Tibial nerve (tissue), 4 donors: ENCODE measurements around the gene TTC23. TPM values are rescaled to one million over a fixed set of nuclear protein-coding genes. Genes with fewer than 3 reads are reported as not detected.

Experiments used
- DNase-seq, 2 donors: peaks; one replicate each; pipeline ENCODE4 v3.0.0-alpha.2; 2019; ENCODE audit warnings: low spot score in 2 of 2
- H3K27ac ChIP-seq, 4 donors: fragments of 200-600 bp; sonication (generic) in 3 of 4; one replicate each; pipeline ENCODE4 v1.5.1; 2017 to 2019; ENCODE audit warnings: mild to moderate bottlenecking in 1 of 4
- H3K27me3 ChIP-seq, 2 donors: fragments of 200-600 bp; sonication (generic) in 1 of 2; one replicate each; pipeline versions ENCODE4 v1.5.1 to v1.6.0; 2017 to 2019
- H3K36me3 ChIP-seq, 3 donors: fragments of 200-600 bp; sonication (generic); one replicate each; pipeline ENCODE4 v1.5.1; 2018 to 2019
- H3K4me1 ChIP-seq, 4 donors: fragments of 200-600 bp; sonication (generic) in 3 of 4; one replicate each; pipeline ENCODE4 v1.5.1; 2017 to 2019
- H3K4me3 ChIP-seq, 4 donors: fragments of 200-600 bp; sonication (generic) in 3 of 4; one replicate each; pipeline ENCODE4 v1.5.1; 2017 to 2019; ENCODE audit warnings: mild to moderate bottlenecking in 1 of 4, moderate library complexity in 1 of 4
- H3K9me3 ChIP-seq, 4 donors: fragments of 200-600 bp; sonication (generic) in 3 of 4; one replicate each; pipeline ENCODE4 v1.5.1; 2017 to 2019
- EP300 ChIP-seq, 2 donors: sonication (generic); formaldehyde crosslinking; IDR thresholded peaks; one replicate each; pipeline ENCODE4 v1.6.1; 2017; ENCODE audit warnings: antibody characterized with exemption in 2 of 2, mild to moderate bottlenecking in 1 of 2
- POLR2A ChIP-seq, 2 donors: fragments of 450-650 bp; IDR thresholded peaks; one replicate each; pipeline ENCODE4 v1.6.1; 2017; ENCODE audit warnings: antibody characterized with exemption in 2 of 2, mild to moderate bottlenecking in 2 of 2, moderate library complexity in 2 of 2
- WGBS, 2 donors: methylation state at CpG; one replicate each; pipeline ENCODE4 v1.1.5; 2018; 5-methylcytosine and 5-hydroxymethylcytosine counted together
- total RNA-seq, 4 donors: library from RNA; depleted of rRNA; stranded (reverse); fragments of >200 nt; gene quantifications; one replicate each; pipeline ENCODE4 v1.1.0, GENCODE V29; 2016
- TF ChIP-seq, protein P1 (sequence below), 5 experiments: fragments of 200-600 bp in 3 of 5; fragments of 450-650 bp in 2 of 5; sonication (generic) in 3 of 5; IDR thresholded peaks; one replicate each; pipeline ENCODE4 v1.5.1; 2016 to 2019; ENCODE audit warnings: antibody characterized with exemption in 5 of 5, mild to moderate bottlenecking in 3 of 5, moderate library complexity in 2 of 5

Gene TTC23
- total RNA-seq, 4 donors from 2014 or later, result 19.3 to 59.2 (median 25.7) TPM

DNA sequence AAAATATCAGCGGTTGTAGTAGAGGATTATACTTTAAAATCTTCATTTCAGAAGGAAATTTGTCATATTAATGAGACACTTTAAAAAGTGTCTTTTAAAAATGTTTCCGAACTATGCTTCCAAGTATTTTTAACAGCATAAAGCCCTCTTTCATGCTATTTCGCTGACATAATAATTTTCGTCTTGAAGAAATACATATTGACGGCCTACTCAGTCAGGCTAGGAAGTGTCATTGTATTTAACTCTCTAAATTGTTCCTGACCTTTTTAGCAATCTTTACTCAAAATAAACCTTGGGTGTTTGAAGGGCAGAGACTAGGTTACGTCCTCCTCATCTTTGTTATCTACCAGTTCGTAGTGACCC is 1.1 kb upstream of the TTC23 start:
- Histone ChIP-seq H3K36me3 (no peaks in the 10 kb centered on the region), H3K4me1 (peaks cover 0 to 44% (median 12%) of the 10 kb centered on the region in 4 donors), H3K4me3 (peak overlapping the region; percentile 44 to 95 (median 89)), H3K27ac (peak overlapping the region; percentile 82 to 95 (median 88)), H3K27me3 (no peaks in the 10 kb centered on the region), H3K9me3 (no peaks in the 10 kb centered on the region)
- TF ChIP-seq, protein P1, sequence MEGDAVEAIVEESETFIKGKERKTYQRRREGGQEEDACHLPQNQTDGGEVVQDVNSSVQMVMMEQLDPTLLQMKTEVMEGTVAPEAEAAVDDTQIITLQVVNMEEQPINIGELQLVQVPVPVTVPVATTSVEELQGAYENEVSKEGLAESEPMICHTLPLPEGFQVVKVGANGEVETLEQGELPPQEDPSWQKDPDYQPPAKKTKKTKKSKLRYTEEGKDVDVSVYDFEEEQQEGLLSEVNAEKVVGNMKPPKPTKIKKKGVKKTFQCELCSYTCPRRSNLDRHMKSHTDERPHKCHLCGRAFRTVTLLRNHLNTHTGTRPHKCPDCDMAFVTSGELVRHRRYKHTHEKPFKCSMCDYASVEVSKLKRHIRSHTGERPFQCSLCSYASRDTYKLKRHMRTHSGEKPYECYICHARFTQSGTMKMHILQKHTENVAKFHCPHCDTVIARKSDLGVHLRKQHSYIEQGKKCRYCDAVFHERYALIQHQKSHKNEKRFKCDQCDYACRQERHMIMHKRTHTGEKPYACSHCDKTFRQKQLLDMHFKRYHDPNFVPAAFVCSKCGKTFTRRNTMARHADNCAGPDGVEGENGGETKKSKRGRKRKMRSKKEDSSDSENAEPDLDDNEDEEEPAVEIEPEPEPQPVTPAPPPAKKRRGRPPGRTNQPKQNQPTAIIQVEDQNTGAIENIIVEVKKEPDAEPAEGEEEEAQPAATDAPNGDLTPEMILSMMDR (IDR thresholded peaks at IDR 0.05), result no peak
- TF ChIP-seq POLR2A (IDR thresholded peaks at IDR 0.05), result no peak
- no peak for TF ChIP-seq EP300 (IDR thresholded peaks at IDR 0.05)
- DNase-seq, result no peak
- 7% methylated on average over 7 of the region's 7 CpGs for WGBS, 2 donors

DNA sequence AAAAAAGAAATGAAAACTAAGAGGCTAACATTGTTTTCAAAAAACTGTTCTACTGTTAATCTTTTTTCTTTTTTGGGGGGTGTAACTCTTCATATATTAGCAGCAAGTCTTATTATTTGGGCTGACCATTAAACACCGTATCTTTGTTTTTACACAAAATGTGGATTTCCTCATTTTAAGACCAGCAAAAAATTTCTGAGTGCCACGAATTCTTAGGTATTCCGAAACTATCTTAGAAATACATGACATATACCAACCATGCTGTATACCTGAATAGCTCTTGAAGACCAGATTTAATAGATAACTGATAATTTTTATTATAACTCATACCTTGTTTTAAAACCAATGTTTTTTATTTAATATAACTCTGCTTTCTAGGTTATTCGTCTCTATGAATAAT is 620 bp upstream of the TTC23 start:
- no peak for TF ChIP-seq EP300 (IDR thresholded peaks at IDR 0.05)
- TF ChIP-seq, protein P1 (IDR thresholded peaks at IDR 0.05), result no peak
- TF ChIP-seq POLR2A (IDR thresholded peaks at IDR 0.05), result no peak
- H3K27me3 ChIP-seq, result no peaks in the 10 kb centered on the region
- H3K4me3 ChIP-seq, result peak overlapping the region; percentile 44 to 95 (median 89)
- peaks cover 0 to 44% (median 12%) of the 10 kb centered on the region in 4 donors for H3K4me1 ChIP-seq
- DNase-seq, result no peak
- H3K9me3 ChIP-seq, result no peaks in the 10 kb centered on the region
- WGBS, 2 donors, result 13% methylated on average over 4 of the region's 4 CpGs
- H3K36me3 ChIP-seq, result peaks cover 0 to 3% (median 0%) of the 10 kb centered on the region in 3 donors
- peak overlapping the region; percentile 21 to 95 (median 88) for H3K27ac ChIP-seq

DNA sequence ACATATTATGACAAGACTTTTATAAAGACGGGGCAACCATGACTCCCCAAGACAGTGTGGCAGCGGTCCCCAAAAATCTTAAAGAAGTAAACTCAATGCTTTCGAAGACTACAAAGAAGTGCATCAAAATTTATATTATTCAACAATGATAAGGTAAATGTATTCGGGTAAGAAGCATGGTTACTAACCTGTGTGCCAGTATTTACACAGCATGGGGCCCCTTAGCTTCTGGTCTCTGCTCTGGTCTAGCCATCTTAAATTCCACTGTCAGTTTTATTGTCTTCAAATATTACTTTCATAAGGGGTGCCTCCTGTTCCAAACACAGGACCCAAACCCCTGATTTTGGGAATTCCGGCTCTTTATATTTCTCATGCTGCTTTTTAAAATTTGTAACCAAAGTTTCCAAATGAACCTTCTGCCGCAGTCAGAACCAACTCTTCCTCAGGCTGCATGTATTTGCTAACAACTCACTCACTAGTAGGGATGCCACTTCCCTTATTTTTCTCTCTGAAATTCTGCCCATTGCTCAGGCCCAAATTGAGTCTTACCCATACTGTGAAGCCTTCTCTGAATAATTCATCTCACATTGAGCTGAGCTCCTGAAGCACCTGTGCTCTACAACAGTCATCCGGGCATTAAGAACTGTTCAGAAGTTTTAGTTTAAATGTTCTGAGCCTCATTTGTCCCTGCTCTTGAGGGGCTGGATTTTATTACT is 1.2 kb downstream of the TTC23 start:
- H3K36me3 ChIP-seq, result peaks cover 0 to 5% (median 0%) of the 10 kb centered on the region in 3 donors
- H3K9me3 ChIP-seq, result no peaks in the 10 kb centered on the region
- H3K4me1 ChIP-seq, result peaks cover 0 to 43% (median 13%) of the 10 kb centered on the region in 4 donors
- H3K27me3 ChIP-seq, result no peaks in the 10 kb centered on the region
- WGBS, 2 donors, result 74 to 75% methylated on average over 7 of the region's 7 CpGs
- H3K4me3 ChIP-seq, result peak overlapping the region in 2 of 4 donors; percentile 84 to 94
- no peak for DNase-seq
- TF ChIP-seq EP300 (IDR thresholded peaks at IDR 0.05), result no peak
- TF ChIP-seq, protein P1 (IDR thresholded peaks at IDR 0.05), result no peak
- peak overlapping the region in 1 of 4 donors; percentile 94 for H3K27ac ChIP-seq

DNA sequence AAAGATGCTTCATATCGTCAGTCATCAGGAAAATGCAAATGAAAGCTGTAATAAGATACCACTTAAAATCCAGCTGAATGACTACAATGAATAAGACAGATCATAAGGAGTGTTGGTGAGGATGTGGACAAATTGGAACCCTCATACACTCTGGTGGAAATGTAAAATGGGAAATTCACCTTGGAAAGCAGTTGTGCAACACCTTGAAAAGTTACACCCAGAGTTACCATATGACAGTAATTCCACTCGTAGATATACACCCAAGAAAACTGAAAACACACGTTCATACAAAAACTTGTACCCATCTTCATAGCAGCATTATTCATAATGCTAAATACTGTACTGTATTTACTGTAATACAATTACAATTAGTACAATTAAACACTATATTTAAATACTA is 2.3 kb downstream of the TTC23 start:
- WGBS, 2 donors, result 54 to 64% methylated on average over 3 of the region's 3 CpGs

DNA sequence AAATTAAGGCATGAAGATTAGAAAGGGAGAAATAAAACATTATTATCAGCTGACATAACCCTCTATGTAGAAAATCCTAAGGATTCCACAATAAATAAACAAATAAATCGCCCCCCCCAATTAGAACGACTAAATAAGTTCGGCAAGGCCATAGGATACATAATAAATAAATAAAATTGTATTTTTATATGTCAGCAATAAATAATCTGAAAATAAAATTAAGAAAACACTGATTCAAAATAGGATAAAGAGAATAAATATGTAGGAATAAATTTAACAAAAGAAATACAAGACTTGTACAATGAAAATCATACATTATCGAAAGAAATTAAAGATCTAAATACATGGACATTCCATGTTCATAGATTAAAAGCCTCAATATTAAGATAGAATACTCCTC is 5.1 kb downstream of the TTC23 start:
- Histone ChIP-seq H3K27ac (no peak overlapping the region), H3K27me3 (no peaks in the 10 kb centered on the region), H3K4me1 (peaks cover 0 to 31% (median 3%) of the 10 kb centered on the region in 4 donors), H3K36me3 (peaks cover 0 to 11% (median 0%) of the 10 kb centered on the region in 3 donors), H3K9me3 (no peaks in the 10 kb centered on the region), H3K4me3 (no peak overlapping the region)
- DNase-seq, result no peak
- 91 to 92% methylated on average over 4 of the region's 4 CpGs for WGBS, 2 donors
- TF ChIP-seq POLR2A (IDR thresholded peaks at IDR 0.05) (no peak), EP300 (IDR thresholded peaks at IDR 0.05) (no peak)
- TF ChIP-seq, protein P1 (IDR thresholded peaks at IDR 0.05), result no peak

More for the DNA sequence above, 2.3 kb downstream of the TTC23 start:
- no peak for DNase-seq
- Histone ChIP-seq H3K4me3 (no peak overlapping the region), H3K36me3 (peaks cover 0 to 5% (median 0%) of the 10 kb centered on the region in 3 donors), H3K4me1 (peaks cover 0 to 33% (median 6%) of the 10 kb centered on the region in 4 donors), H3K27ac (no peak overlapping the region), H3K27me3 (no peaks in the 10 kb centered on the region), H3K9me3 (no peaks in the 10 kb centered on the region)
- TF ChIP-seq EP300 (IDR thresholded peaks at IDR 0.05), result no peak
- TF ChIP-seq POLR2A (IDR thresholded peaks at IDR 0.05), result no peak
- TF ChIP-seq, protein P1 (IDR thresholded peaks at IDR 0.05), result no peak
